Motor neuron (in vitro differentiated cells): ENCODE data around the gene IL24. TPM values are rescaled to one million over a fixed set of nuclear protein-coding genes. Genes with fewer than 3 reads are reported as not detected.

ENCODE experiments used
- ATAC-seq, 8 experiments: fragments of 200-7000 bp; cut with Tn5 transposase; replicated peaks in 6 of 8; 2 replicates each; pipeline ENCODE4 v1.8.0; 2021; ENCODE audit warnings: mild to moderate bottlenecking in 8 of 8, moderate library complexity in 8 of 8
- H3K27ac ChIP-seq, 2 donors: fragments of 250-450 bp; sonication (Bioruptor Pico); 2 replicates each; pipeline ENCODE4 v1.9.0; 2021; ENCODE audit warnings: antibody characterized with exemption in 2 of 2, mild to moderate bottlenecking in 2 of 2, moderate library complexity in 1 of 2
- H3K4me1 ChIP-seq, 2 donors: fragments of 250-450 bp; sonication (Bioruptor Pico); replicated peaks in 1 of 2; 2 replicates each; pipeline ENCODE4 v1.6.1; 2021; ENCODE audit warnings: antibody characterized with exemption in 2 of 2, mild to moderate bottlenecking in 2 of 2, moderate library complexity in 1 of 2
- H3K4me3 ChIP-seq, 5 donors: fragments of 250-450 bp; sonication (Bioruptor Pico); 2 replicates each; pipeline ENCODE4 v1.9.0; 2021; ENCODE audit warnings: antibody characterized with exemption in 5 of 5, mild to moderate bottlenecking in 5 of 5, moderate library complexity in 4 of 5
- WGBS, 10 experiments: fragments of 450-650 bp; shearing (Covaris generic); methylation state at CpG; one replicate each; pipeline ENCODE4 v1.0.0; 2022; 5-methylcytosine and 5-hydroxymethylcytosine counted together
- in situ Hi-C, 9 experiments: fragments of 400-800 bp; cut with MboI; loops; one replicate each; pipeline ENCODE4 v1.15.0; 2021; ENCODE audit warnings: low sequenced_read_pairs in 9 of 9, low pct_unique_long_range_greater_than_20kb in 2 of 9; ENCODE audit not compliant: unreplicated experiment in 9 of 9
- total RNA-seq, 8 experiments: library from RNA; unstranded; fragments of 300-600 nt; gene quantifications; 2 replicates each; pipeline versions ENCODE4 v1.2.3 to v1.2.4, GENCODE V29; 2022

IL24 gene
- total RNA-seq, 8 experiments from 2014 or later, result 0.17 to 0.38 TPM; not detected in 6

DNA sequence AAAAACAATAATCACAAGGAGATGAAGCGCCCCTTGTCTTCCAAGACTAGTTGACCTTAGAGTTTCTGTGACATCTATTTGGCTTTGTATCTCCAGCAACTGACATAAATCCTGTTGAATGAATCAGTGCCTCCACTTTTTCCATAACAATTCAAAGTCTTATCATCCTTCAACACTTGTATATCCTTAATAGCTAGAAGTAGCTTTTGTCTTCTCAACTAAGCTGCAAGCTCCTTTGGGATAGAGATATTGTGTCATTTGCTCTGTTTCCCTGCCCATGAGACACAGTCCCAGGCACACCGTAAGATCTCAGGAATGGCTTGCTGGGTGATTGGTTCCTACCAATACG is 43.3 kb downstream of the IL24 start:
- no peak for ATAC-seq
- 17 to 100% (median 85%) methylated on average over 1 to 3 of the region's 3 CpGs; no CpG with 5 or more reads in 2 of the 10 experiments for WGBS, 10 experiments
- no peak overlapping the region for H3K27ac ChIP-seq
- H3K4me1 ChIP-seq, result peaks cover 4 to 7% of the 10 kb centered on the region in 2 donors
- no peak overlapping the region for H3K4me3 ChIP-seq
- in situ Hi-C loops, result no loop called here

DNA sequence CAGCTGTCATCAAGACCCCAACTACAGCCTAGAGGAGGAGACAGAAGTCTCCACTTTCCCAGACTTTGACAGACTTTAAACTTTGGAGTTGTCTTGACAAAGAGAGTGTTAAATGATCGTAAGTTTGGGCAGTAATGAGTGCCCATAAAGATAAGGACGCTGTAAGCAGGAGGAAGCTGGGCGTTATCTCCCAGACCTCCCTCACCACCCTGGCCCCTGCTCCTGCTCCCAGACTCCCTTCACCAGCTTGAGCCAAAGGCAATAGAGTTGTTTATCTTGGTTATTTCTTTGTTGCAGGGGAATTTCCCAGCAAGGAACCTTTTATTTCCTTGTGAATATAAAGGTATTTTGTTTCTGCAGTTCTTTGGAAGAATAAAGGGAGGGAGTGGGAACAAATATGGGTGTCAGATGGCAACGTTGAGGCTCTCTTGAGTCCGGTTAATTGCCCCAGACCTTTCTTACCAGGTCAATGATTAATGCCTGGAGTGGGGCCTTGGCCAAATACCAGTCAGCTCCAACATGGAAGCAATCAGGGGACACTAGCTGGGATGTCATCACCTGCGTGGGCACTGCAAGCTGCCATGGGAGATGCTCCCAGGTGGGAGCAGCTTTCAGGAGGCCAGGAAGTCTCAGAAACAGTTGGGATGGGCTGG is 44.6 kb downstream of the IL24 start:
- ATAC-seq, result no peak
- in situ Hi-C loops, result no loop called here

DNA sequence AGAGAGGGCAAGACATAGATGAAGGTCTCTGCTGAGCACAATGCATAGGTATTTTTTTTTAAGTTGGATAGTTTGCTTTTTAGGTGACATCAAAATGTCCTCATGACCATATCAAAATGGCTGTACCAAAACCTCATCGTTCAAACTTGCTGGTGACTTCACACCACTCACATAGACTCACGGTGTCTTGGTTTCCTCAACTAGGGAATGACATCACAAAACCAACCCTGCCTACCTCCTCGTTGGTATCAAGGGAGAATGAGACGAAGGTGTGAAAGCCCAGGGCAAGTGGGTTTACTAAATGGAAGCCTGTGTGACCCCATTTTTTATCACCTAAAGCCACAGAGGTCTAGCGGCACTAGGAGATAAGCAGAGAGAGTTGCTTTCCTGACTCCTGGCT is 47.5 kb downstream of the IL24 start:
- H3K27ac ChIP-seq, result no peak overlapping the region
- H3K4me1 ChIP-seq, result no peaks in the 10 kb centered on the region
- 0 to 88% (median 69%) methylated on average over 1 to 5 of the region's 5 CpGs; no CpG with 5 or more reads in 1 of the 10 experiments for WGBS, 10 experiments
- ATAC-seq, result no peak
- H3K4me3 ChIP-seq, result no peak overlapping the region
- in situ Hi-C loops, result no loop called here

More for the DNA sequence above, 44.6 kb downstream of the IL24 start:
- 12 to 54% (median 45%) methylated on average over 2 to 6 of the region's 6 CpGs; no CpG with 5 or more reads in 3 of the 10 experiments for WGBS, 10 experiments
- H3K27ac ChIP-seq, result no peak overlapping the region
- H3K4me3 ChIP-seq, result no peak overlapping the region
- H3K4me1 ChIP-seq, result peaks cover 0 to 2% of the 10 kb centered on the region in 2 donors

DNA sequence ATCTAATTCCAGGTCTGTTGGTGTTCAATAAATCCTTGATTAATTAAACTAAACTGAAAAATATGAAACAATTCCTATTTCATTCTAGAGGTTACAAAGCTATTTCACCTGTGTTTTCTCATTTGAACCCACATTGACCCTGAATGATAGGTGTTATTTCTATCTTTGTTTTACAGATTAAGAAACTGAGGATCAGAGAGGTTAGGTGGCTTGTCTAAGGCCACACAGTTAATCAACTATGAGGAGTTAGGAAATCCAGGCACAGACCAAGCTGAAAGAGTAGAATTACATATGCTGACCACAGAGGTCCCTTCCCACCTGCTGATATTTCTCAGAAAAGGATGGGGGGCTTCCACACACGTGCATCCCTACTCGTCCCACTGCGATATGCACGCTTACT is 48.5 kb downstream of the IL24 start:
- H3K4me3 ChIP-seq, result no peak overlapping the region
- no peaks in the 10 kb centered on the region for H3K4me1 ChIP-seq
- WGBS, 10 experiments, result 50 to 100% (median 93%) methylated on average over 2 to 4 of the region's 4 CpGs; no CpG with 5 or more reads in 3 of the 10 experiments
- in situ Hi-C loops, result no loop called here
- H3K27ac ChIP-seq, result no peak overlapping the region
- ATAC-seq, result no peak

DNA sequence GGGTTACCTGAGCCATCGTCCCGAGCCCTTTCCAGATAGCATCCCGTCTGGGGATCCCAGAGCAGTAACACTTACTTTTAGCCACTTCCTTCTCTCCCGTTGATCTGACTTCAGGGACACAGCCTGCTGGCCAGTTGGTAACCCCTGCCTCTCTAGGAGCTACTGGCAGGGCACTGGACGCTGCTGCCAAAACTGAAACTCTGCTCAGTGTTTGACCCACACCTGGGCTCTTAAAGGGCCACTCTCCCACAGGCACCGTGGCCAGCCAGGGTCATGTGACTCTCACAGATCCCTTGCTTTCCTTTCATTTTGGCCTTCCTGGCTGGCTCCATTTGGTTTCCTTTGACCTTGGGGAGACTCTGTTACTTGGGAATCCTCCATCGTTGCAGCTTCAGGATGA is 49.0 kb downstream of the IL24 start, which contains the start of gene PIGR:
PIGR (minus strand) TSS at position 206 of the 400 bp plus-strand sequence. CDS start 5,935 bp downstream, outside the sequence.
- 0 to 100% (median 73%) methylated on average over 1 to 5 of the region's 7 CpGs; no CpG with 5 or more reads in 3 of the 10 experiments for WGBS, 10 experiments
- Histone ChIP-seq H3K27ac (no peak within 1 kb of the TSS), H3K4me1 (no peaks in the 10 kb centered on the region), H3K4me3 (no peak within 1 kb of the TSS)
- ATAC-seq, result no peak
- in situ Hi-C loops, result no loop called here

DNA sequence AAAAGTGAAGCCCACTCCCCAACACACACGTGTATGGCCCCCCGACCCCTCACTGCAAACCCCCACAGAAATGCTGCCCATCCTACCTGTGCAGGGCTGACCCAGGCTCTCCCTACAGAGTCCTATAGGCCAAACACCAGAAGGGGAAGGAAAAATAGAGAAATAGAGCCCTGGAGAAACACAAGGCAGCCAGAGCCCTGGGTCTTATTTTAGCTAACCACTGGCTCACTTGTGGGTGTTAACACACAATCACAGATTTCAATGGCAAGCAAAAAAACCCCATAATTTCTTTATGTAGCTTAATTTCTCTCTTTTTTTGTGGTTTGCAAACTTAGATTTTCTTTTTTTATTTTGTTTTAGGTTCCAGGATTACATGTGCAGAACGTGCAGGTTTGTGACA is 50.0 kb downstream of the IL24 start:
- H3K4me3 ChIP-seq, result no peak overlapping the region
- 40 to 100% methylated on average over 1 of the region's 3 CpGs; no CpG with 5 or more reads in 8 of the 10 experiments for WGBS, 10 experiments
- ATAC-seq, result no peak
- H3K4me1 ChIP-seq, result no peaks in the 10 kb centered on the region
- in situ Hi-C loops, result no loop called here
- H3K27ac ChIP-seq, result no peak overlapping the region

DNA sequence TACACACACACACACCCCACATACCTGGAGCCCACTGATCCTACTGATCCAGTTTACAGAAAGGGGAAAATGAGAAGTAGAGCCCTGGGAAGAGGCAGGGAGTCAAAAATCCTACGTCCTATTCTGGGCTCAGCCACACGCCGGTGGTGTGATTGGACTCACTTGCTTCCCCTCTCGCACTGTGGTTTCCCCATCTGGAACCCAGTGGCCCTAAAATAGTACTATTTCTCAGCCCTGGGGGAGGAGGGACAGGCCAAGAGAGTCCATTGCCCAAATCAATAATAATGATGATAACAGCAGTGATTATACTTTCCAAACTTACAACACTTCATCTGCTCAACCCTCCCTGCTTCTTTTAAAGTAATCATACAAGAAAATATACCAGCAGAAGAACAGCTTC is 52.0 kb downstream of the IL24 start:
- H3K4me1 ChIP-seq, result no peaks in the 10 kb centered on the region
- no peak overlapping the region for H3K27ac ChIP-seq
- ATAC-seq, result no peak
- 40 to 95% (median 90%) methylated on average over 1 to 4 of the region's 4 CpGs; no CpG with 5 or more reads in 5 of the 10 experiments for WGBS, 10 experiments
- no peak overlapping the region for H3K4me3 ChIP-seq
- in situ Hi-C loops, result no loop called here

DNA sequence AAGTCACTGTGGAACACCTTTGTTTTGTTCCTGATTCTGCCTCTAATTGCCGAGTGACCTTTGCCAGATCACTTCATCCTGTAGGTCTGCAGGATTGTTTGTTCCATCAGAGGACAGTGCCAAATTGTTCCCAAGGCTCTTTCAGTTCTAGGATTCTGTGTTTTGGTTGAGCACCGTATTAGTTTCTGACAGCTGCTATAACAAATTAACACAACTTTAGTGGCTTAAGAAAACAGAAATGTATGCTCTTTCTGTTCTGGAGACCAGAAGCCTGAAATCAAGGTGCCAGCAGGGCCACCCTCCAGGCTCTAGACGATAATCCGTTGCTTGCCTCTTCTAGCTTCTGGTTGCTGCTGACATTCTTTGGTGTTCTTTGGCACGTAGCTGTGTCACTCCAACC is 52.4 kb downstream of the IL24 start:
- 54 to 98% (median 90%) methylated on average over 1 to 5 of the region's 5 CpGs; no CpG with 5 or more reads in 3 of the 10 experiments for WGBS, 10 experiments
- in situ Hi-C loops, result no loop called here
- Histone ChIP-seq H3K4me1 (no peaks in the 10 kb centered on the region), H3K27ac (no peak overlapping the region), H3K4me3 (no peak overlapping the region)
- no peak for ATAC-seq

DNA sequence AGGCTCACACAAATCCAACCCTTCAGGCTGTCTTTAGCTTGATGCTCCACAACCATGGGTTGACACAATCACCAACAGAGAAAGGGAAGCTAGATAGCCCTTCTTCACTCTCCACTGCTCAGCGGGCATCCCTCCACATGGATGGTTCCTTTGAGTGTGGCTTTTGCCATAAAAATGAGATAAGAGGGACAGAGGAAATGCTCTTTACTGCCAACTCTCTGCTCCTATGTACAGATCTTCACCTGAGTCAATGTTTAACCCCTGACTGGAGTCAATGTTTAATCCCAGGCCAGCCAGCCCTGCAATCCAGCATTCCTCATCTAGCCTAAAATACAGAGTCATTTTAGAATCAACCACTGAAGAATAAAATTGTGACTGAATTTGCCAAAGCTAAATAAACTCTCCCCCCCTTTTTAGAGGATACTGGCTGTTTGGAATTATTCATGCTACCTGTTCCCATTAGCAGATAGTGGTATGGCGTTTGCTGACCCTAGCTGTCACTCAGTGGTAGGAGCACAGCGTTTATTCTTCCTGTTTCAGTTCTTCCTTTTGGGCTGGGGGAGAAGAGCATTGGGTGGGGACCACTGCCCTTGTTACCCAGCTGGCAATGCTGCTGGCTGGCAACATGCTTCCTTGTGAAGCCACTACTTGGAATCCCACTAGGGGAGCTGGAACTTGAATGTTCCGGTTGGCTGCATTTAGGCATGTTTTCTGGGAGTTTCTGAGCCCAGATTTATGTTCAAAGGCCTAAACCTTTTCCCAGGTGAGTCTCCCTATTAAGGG is 54.3 kb downstream of the IL24 start:
- ATAC-seq, result no peak
- 0 to 100% (median 72%) methylated on average over 1 to 4 of the region's 4 CpGs; no CpG with 5 or more reads in 1 of the 10 experiments for WGBS, 10 experiments
- in situ Hi-C loops, result no loop called here
- H3K27ac ChIP-seq, result no peak overlapping the region
- H3K4me3 ChIP-seq, result no peak overlapping the region
- peaks cover 6 to 11% of the 10 kb centered on the region in 2 donors for H3K4me1 ChIP-seq

DNA sequence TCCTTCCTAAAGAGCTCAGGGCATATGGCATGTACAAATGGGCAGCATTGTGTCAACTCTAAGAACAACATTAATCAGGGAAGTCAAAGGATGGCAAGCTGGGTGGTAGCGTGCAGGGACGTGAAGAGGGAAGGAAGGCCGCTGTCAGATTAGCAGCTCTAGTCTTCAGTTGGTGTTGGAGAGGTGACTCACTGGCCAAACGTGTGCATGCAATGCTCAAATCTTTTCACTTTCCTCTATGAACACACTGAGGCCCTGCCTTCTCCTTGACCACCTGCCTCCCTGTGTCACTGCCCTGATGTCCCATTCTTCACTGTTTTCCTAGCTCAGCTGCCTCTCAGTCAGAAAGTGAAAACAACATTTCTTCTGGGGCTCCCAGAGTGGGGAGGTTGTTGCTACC is 54.9 kb downstream of the IL24 start:
- peak in 2 of 8 experiments; percentile 16 to 32 for ATAC-seq
- Histone ChIP-seq H3K4me3 (no peak overlapping the region), H3K4me1 (peaks cover 6 to 11% of the 10 kb centered on the region in 2 donors), H3K27ac (no peak overlapping the region)
- in situ Hi-C loops, result no loop called here
- 0 to 65% (median 59%) methylated on average over 1 to 4 of the region's 4 CpGs; no CpG with 5 or more reads in 6 of the 10 experiments for WGBS, 10 experiments

DNA sequence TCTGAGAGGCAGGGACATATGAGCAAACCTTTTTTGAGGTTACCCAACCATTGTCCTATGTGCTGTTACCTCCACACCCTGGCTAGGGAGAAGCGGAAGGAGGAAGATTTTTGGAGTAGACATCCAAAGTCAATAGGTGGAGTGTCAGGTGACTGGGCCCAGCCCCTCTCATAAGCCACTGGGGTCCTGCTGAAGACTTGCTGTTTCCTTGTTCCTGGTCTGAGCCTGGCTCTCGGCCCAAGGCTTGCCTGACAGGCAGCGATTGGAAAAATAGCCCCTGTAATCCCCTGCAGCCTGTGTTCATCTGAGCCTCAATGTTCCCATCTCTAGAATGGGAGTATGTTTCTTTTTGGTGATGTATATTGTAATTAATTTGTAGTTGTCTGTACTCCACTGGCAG is 55.9 kb downstream of the IL24 start:
- H3K4me1 ChIP-seq, result peaks cover 11 to 13% of the 10 kb centered on the region in 2 donors
- no peak for ATAC-seq
- WGBS, 10 experiments, result 60 to 100% (median 87%) methylated on average over 1 to 3 of the region's 3 CpGs; no CpG with 5 or more reads in 2 of the 10 experiments
- no peak overlapping the region for H3K4me3 ChIP-seq
- in situ Hi-C loops, result no loop called here
- H3K27ac ChIP-seq, result no peak overlapping the region

DNA sequence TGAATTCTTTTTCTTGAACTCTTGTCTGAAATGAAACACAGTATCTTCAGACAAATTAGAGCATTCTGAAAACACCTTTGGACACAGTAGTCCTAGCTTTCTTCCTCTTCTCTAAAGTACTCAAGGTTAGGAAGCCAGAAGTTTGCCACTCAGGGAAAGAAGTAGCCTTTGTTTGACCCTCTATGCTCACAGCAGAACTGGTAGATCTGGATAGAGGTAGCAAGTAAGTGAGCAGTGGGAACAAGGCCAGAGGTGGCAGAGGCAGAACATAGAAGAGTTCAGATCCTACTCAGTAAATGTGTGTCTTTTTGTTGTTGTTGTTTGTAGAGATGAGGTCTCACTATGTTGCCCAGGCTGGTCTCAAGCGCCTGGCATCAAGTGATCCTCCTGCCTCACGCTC is 56.4 kb downstream of the IL24 start:
- in situ Hi-C loops, result no loop called here
- no peak for ATAC-seq
- Histone ChIP-seq H3K4me3 (no peak overlapping the region), H3K27ac (no peak overlapping the region), H3K4me1 (peaks cover 11 to 13% of the 10 kb centered on the region in 2 donors)
- WGBS, 10 experiments, result 83 to 100% (median 95%) methylated on average over 1 to 2 of the region's 2 CpGs; no CpG with 5 or more reads in 4 of the 10 experiments
